Measurements from ENCODE around the gene YPEL5. TPM values are rescaled to one million over a fixed set of nuclear protein-coding genes. Genes with fewer than 3 reads are reported as not detected.
"Not testable (repeated sequence)": the region's sequence is repeated elsewhere in the genome, so short reads cannot be mapped to it uniquely, and the experiment has no call there.

The YPEL5 gene
- total RNA-seq (2014; rRNA removed; shearing (Covaris generic)), result 49.3 and 50.3 TPM in 2 replicates

DNA sequence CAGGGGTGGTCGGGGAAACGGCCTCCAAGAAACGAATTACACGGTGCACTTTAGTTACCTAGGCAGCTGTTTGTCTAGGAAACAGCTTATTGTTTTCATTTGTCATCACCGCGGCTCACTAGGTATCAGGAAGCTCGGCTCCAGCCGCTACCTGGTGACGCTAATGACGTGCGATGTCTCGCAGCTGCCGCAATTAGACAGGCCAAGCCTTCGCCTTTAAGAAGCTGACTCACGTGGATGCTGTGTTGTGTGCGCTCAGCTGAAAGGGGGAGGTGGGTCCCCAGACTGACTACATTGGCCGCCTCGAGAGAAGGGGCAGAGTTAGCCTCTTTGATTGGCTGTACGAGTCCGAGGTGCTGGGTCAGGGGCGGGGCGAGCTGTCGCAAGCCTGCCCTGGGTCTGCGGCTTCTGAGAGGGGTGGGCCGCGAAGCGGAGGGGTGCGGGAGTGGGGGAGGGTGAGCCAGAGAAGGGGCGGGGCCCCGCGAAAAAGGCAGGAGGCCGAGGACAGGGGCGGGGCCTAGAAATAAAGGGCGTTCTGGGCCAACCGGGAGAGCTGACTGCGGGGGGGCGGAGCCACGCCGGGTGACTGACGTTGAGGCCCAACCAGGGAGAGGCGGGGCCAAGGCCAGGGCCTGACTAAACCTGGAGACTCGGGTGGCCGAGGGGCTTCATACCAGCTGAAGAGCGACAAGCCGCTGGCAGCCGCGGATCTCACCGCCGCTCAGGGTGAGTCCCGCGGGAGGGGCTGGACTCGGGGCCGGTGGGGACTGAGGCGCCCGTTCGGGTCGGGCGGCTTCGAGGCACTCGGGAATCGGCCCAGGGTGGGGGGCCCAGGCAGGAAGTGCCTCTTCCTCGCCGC is at the start of gene YPEL5:
TSS of gene YPEL5 (plus strand) at position 671 of the 859 bp plus-strand sequence. CDS start 9,645 bp downstream, outside the sequence.
- peak within 1 kb of the TSS; percentile 86 for H3K27ac ChIP-seq
- no peaks in the 10 kb centered on the region for H3K27me3 ChIP-seq
- DNase-seq, result peak; percentile 100
- H3K36me3 ChIP-seq, result 0 out of 2 replicates have a peak, but pooled peaks cover 2% of the 10 kb centered on the region
- peak within 1 kb of the TSS; percentile 97 for H3K4me3 ChIP-seq
- peaks cover 39% of the 10 kb centered on the region for H3K4me1 ChIP-seq
- H3K9me3 ChIP-seq (replicated peaks), result no peaks in the 10 kb centered on the region

DNA sequence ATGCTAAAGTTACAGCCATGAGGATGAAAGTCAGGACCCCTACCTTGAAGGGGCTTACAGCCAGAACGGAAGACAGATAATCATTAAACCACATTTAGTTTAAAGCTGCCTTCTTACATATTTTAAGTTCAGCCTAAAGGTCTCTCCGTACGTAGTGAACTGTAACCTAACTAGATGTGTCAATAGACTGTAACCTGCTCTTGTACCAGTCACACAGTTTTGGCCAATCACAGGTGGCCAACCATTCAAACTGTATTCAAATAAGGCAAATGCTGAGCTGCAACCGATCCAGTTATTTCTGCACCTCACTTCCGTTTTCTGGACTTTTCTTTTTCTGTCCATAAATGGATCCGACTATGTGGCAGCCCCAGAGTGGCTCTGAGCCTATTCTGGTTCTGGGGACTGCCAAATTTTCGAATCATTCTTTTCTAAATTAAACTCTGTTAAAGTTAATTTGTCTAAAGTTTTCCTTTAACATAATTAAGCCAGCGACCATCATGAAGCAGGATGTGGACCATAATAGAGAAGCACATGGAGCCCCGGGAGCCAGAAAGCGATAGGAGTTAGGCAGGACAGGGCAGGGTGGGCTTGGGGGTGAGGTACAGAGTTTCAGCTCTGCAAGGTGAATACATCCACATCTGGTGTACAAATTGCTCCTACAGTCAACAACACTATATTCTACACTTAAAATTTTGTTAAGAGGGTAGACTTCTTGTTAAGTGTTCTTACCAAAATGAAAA is 48.4 kb upstream of the YPEL5 start:
- no peaks in the 10 kb centered on the region for H3K36me3 ChIP-seq
- no peaks in the 10 kb centered on the region for H3K9me3 ChIP-seq (replicated peaks)
- peaks cover 9% of the 10 kb centered on the region for H3K27me3 ChIP-seq
- H3K4me3 ChIP-seq, result no peak overlapping the region
- DNase-seq, result no peak
- no peak overlapping the region for H3K27ac ChIP-seq
- no peaks in the 10 kb centered on the region for H3K4me1 ChIP-seq

DNA sequence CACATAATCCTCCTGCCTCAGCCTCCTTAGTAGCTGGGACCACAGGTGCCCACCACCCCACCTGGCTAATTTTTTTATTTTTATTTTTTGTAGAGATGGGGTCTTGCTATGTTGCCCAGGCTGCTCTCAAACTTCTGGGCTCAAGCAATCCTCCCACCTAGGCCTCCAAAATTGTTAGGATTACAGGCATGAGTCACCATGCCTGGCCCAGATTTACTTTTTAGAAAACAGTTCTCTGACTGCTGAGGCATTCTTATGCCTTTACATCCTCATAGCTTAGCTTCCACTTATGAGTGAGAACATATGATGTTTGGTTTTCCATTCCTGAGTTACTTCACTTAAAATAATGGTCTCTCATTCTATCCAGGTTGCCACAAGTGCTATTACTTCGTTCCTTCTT is 47.4 kb upstream of the YPEL5 start:
- not testable (repeated sequence) for H3K27ac ChIP-seq; H3K36me3 ChIP-seq; H3K27me3 ChIP-seq; DNase-seq; H3K9me3 ChIP-seq (replicated peaks); H3K4me3 ChIP-seq; H3K4me1 ChIP-seq

DNA sequence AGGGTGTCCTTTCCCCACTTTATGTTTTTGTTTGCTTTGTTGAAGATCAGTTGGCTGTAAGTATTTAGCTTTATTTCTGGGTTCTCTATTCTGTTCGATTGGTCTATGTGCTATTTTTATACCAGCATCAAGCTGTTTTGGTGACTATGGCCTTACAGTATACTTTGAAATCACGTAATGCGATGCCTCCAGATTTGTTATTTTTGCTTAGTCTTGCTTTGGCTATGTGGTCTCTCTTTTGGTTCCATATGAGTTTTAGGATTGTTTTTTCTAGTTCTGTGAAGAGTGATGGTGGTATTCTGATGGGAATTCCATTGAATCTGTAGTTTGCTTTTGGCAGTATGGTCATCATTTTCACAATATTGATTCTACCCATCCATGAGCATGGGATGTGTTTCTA is 46.1 kb upstream of the YPEL5 start:
- H3K27ac ChIP-seq; H3K36me3 ChIP-seq; H3K4me3 ChIP-seq; H3K9me3 ChIP-seq (replicated peaks); H3K4me1 ChIP-seq; DNase-seq: not testable (repeated sequence)
- H3K27me3 ChIP-seq, result peaks cover 13% of the 10 kb centered on the region

DNA sequence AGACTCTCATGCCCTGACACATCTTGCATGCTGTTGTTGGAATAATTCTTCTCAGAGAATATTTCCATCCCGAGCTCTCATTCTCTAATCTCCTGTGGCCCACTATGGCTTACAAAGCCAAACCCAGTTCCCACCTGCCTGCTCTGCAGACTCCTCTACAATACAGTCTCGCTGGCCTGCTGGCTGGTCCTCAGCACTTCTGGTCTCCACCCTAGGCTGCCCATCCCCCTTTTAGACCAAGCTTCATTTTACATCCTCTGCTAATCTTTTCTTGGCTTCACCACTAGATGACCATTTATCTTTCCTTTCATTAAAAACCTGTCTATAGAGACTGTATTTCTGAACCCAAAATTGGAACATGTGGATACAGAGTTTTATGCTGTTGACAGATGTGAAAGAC is 42.5 kb upstream of the YPEL5 start:
- no peaks in the 10 kb centered on the region for H3K4me1 ChIP-seq
- H3K9me3 ChIP-seq (replicated peaks), result no peaks in the 10 kb centered on the region
- no peak overlapping the region for H3K27ac ChIP-seq
- no peaks in the 10 kb centered on the region for H3K36me3 ChIP-seq
- DNase-seq, result no peak
- no peak overlapping the region for H3K4me3 ChIP-seq
- H3K27me3 ChIP-seq, result 0 out of 2 replicates have a peak, but pooled peaks cover 4% of the 10 kb centered on the region

DNA sequence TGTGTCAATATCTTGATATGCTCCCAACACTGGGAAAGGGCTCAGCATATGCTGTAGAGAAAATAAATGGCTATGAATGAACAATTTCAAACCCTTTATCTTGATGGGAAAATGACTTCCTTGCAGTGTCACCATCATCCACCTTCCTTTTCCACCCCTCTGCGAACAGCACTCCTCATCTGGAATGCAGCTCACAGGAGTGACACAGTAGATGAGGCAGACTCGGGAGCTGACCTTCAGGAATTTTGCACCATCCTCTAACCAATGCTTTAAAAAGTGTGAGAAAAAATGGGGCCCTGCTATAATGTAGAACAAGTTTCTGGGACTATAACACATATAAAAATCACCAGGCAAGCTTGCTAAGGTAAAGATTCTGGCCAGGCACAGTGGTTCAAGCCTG is 41.3 kb upstream of the YPEL5 start:
- H3K4me3 ChIP-seq, result no peak overlapping the region
- H3K27me3 ChIP-seq, result 0 out of 2 replicates have a peak, but pooled peaks cover 4% of the 10 kb centered on the region
- no peak for DNase-seq
- no peaks in the 10 kb centered on the region for H3K36me3 ChIP-seq
- H3K9me3 ChIP-seq (replicated peaks), result no peaks in the 10 kb centered on the region
- H3K4me1 ChIP-seq, result no peaks in the 10 kb centered on the region
- no peak overlapping the region for H3K27ac ChIP-seq

DNA sequence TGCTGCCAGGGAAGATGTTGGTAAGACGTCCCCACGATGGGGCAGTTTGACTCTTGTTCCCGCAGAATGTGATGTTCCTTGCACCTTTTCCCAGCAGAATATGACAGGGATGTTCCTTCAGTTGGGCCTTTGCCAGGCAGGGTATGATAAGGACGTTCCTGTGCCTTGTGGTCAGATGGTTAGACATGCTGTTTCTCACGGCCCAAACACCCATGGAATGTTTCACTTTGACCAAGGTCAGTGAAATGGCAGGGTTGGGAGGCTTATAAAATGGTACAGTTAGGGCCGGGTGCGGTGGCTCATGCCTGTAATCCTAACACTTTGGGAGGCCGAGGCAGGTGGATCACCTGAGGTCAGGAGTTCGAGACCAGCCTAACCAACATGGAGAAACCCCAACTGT is 40.3 kb upstream of the YPEL5 start:
- Histone ChIP-seq H3K36me3 (no peaks in the 10 kb centered on the region), H3K27ac (no peak overlapping the region), H3K4me3 (no peak overlapping the region), H3K9me3 (replicated peaks) (no peaks in the 10 kb centered on the region), H3K27me3 (0 out of 2 replicates have a peak, but pooled peaks cover 4% of the 10 kb centered on the region), H3K4me1 (no peaks in the 10 kb centered on the region)
- no peak for DNase-seq

DNA sequence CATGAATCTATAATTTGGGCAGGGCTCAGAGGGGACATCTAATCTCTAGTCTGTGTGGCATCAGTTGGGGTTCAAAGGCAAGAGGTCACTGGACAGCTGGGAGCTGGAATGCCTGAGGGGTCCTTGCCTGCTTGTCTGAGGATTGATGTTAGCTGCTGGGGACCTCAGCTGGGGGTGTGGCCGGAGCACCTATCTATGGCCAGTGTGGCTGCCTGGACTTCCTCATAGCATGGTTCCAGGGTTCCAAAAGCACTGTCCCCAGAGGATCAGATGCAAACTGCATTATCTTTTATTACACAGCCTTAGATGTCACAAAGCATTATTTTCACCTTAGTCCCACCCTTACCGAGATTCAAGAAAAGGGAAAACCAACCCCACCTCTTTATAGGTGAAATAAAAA is 38.6 kb upstream of the YPEL5 start:
- no peaks in the 10 kb centered on the region for H3K9me3 ChIP-seq (replicated peaks)
- no peaks in the 10 kb centered on the region for H3K36me3 ChIP-seq
- H3K4me1 ChIP-seq, result no peaks in the 10 kb centered on the region
- no peak for DNase-seq
- no peak overlapping the region for H3K27ac ChIP-seq
- 0 out of 2 replicates have a peak, but pooled peaks cover 4% of the 10 kb centered on the region for H3K27me3 ChIP-seq
- no peak overlapping the region for H3K4me3 ChIP-seq

DNA sequence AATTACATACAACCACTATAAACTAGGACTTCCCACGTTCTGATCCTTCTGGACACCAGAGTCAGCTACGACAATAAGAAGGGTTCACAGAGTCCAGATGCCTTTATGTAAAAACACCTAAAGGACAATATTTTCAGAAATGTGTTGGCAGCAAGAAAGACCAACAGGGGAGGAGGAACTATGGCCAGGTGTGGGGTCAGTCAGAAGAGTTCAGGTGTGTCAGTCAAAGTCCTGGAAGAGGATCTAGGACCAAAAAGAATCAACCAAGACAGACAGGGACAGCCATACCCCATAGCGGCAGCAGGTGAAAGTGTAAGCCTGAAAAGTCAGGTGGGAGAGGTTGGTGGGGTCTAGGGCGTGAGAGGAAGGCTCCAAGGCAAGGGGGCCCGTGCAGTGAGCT is 38.0 kb upstream of the YPEL5 start:
- H3K4me3 ChIP-seq, result no peak overlapping the region

DNA sequence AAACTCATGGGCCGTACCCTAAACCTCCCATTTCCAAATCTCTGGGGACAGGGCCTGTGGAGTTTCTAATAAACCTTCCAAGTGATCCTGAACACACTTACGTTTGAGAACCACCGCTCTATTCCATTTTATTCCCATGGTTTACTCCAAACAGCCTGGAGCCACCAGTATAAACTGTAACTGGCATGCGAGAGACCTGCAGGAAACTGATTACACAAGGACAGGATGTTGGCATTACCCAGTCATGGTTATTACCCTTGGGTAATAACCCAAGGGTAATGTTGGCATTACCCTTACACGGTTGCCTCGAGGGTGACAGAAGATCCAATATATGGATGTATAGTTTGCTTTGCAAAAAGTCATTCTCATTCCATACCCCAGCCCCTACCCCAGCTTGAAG is 37.0 kb upstream of the YPEL5 start:
- no peak for DNase-seq
- no peaks in the 10 kb centered on the region for H3K27me3 ChIP-seq
- H3K4me1 ChIP-seq, result no peaks in the 10 kb centered on the region

More for the DNA sequence above, 38.0 kb upstream of the YPEL5 start:
- no peak for DNase-seq
- Histone ChIP-seq H3K4me1 (no peaks in the 10 kb centered on the region), H3K9me3 (replicated peaks) (no peaks in the 10 kb centered on the region), H3K27me3 (0 out of 2 replicates have a peak, but pooled peaks cover 4% of the 10 kb centered on the region), H3K27ac (no peak overlapping the region), H3K36me3 (no peaks in the 10 kb centered on the region)

DNA sequence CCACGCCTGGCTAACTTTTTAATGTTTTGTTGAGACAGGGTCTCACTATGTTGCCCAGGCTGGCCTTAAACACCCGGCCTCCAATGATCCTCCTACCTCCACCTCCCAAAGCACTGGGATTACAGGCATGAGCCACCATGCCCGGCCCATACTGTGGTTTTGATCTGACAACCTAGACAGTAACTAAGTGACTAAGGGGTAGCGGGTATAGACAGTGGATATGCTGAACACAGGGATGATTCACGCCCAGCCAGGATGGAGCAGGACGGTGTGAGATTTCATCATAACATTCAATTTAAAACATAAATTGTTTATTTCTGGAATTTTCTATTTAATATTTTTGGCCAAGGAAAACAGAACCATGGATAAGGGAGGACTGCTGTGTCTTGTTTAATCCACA is 36.0 kb upstream of the YPEL5 start:
- DNase-seq, result no peak
- no peaks in the 10 kb centered on the region for H3K4me1 ChIP-seq
- no peaks in the 10 kb centered on the region for H3K9me3 ChIP-seq (replicated peaks)
- H3K27me3 ChIP-seq, result no peaks in the 10 kb centered on the region
- H3K36me3 ChIP-seq, result no peaks in the 10 kb centered on the region
- H3K27ac ChIP-seq, result no peak overlapping the region
- no peak overlapping the region for H3K4me3 ChIP-seq

More for the DNA sequence above, 37.0 kb upstream of the YPEL5 start:
- no peaks in the 10 kb centered on the region for H3K9me3 ChIP-seq (replicated peaks)
- no peak overlapping the region for H3K4me3 ChIP-seq
- no peak overlapping the region for H3K27ac ChIP-seq
- no peaks in the 10 kb centered on the region for H3K36me3 ChIP-seq

DNA sequence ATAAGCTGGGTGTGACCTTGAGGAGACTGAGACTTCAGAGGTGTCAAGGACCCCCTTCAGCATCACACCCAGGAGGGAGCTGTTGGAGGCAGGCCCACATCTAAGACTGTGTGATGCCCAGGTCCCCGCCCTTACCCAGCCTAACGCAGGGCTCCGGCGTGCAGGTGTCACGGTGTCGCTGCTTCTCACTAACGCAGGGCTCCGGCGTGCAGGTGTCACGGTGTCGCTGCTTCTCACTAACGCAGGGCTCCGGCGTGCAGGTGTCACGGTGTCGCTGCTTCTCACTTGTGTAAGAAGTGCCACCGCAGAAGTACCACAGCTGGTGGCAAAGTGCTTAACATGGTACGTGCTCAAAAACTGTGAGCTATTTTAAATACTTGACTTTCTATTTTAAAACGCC is 35.6 kb upstream of the YPEL5 start:
- not testable (repeated sequence) for H3K9me3 ChIP-seq (replicated peaks); H3K4me3 ChIP-seq; H3K36me3 ChIP-seq; H3K4me1 ChIP-seq; DNase-seq; H3K27ac ChIP-seq; H3K27me3 ChIP-seq

DNA sequence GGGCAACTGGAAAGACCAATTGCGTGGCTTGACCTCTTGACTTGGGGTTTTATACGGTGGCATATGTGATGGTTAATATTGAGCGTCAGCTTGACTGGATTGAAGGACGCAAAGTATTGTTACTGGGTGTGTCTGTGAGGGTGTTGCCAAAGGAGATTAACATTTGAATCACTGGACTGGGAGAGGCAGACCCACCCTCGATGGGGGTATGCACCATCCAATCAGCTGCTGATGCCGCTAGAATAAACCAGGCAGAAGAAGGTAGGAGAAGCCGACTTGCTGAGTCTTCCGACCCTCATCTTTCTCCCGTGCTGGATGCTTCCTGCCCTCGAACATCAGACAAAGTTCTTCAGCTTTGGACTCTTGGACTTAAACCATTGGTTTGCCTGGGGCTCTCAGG is 34.2 kb upstream of the YPEL5 start:
- Histone ChIP-seq H3K36me3 (no peaks in the 10 kb centered on the region), H3K4me3 (no peak overlapping the region), H3K27me3 (no peaks in the 10 kb centered on the region), H3K9me3 (replicated peaks) (no peaks in the 10 kb centered on the region), H3K4me1 (no peaks in the 10 kb centered on the region), H3K27ac (no peak overlapping the region)
- DNase-seq, result no peak

DNA sequence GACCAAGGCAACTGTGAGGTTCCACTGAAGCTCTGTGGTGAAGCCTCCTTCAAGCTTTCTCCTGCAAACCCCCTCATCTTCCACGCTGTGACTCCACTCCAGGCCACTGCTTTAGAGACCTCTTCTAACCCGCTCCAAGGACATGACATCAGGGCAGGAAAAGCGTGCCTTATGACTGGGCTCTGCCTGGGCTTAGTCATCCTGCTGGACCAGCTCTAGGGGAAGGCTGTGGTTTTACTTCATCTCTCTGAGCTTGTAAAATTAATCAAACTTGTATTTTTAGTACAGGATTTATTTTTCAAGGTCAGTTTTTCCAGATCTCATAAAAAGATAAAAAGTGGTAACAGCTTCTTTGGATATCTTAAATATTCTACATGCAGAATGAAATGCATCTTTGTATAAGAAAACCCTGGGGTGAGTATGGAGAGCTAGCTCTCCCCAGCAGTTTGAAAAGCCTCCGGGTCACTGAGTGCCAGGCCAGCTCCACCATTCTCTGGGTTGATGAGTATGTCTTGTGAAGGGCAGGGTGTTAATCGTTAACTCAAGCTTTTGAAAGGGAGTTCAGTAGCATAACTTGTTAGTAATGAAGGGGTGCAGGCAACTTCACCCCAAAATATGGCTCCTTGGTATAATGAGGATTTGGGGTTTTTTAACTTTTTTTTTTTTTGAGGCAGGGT is 33.1 kb upstream of the YPEL5 start:
- H3K4me3 ChIP-seq, result no peak overlapping the region
- no peaks in the 10 kb centered on the region for H3K9me3 ChIP-seq (replicated peaks)
- H3K36me3 ChIP-seq, result no peaks in the 10 kb centered on the region
- no peaks in the 10 kb centered on the region for H3K27me3 ChIP-seq
- peak; percentile 53 to 59 for DNase-seq
- H3K4me1 ChIP-seq, result no peaks in the 10 kb centered on the region
- H3K27ac ChIP-seq, result no peak overlapping the region

Measured in SJCRH30 (cell line).